Neural cell (in vitro differentiated cells): ENCODE results near the gene GRID1. TPM values are rescaled to one million over a fixed set of nuclear protein-coding genes. Genes with fewer than 3 reads are reported as not detected.

Source experiments
- H2AFZ ChIP-seq: fragments of 200-600, 300-800 bp; sonication (generic), shearing (Covaris generic); 2 replicates; pipeline ENCODE4 v1.6.0; 2014; ENCODE audit warnings: low read depth, mild to moderate bottlenecking, antibody characterized with exemption, low read length, moderate library complexity
- H3F3A ChIP-seq: fragments of 200-600 bp; shearing (Covaris generic); 2 replicates; pipeline ENCODE4 v1.6.1; 2016; ENCODE audit warnings: mild to moderate bottlenecking, moderate library complexity, mixed read lengths, antibody characterized with exemption, low read length; ENCODE audit not compliant: insufficient read depth, poor library complexity, severe bottlenecking
- H3K27ac ChIP-seq: fragments of 200-600, 300-800 bp; sonication (generic), shearing (Covaris generic); 2 replicates; pipeline ENCODE4 v1.5.1; 2014; ENCODE audit warnings: mild to moderate bottlenecking, low read length, moderate library complexity
- H3K27me3 ChIP-seq: fragments of 300-800, 200-600 bp; sonication (generic), shearing (Covaris generic); 2 replicates; pipeline ENCODE4 v1.6.0; 2014; ENCODE audit warnings: mild to moderate bottlenecking, low read depth, low read length, moderate library complexity; ENCODE audit not compliant: insufficient read depth
- H3K36me3 ChIP-seq: fragments of 300-800, 200-600 bp; sonication (generic), shearing (Covaris generic); 2 replicates; pipeline ENCODE4 v1.5.1; 2014; ENCODE audit warnings: mild to moderate bottlenecking, antibody characterized with exemption, low read length, moderate library complexity; ENCODE audit not compliant: insufficient read depth
- H3K4me2 ChIP-seq: fragments of 300-800, 200-600 bp; sonication (generic), shearing (Covaris generic); 2 replicates; pipeline ENCODE4 v1.6.0; 2014; ENCODE audit warnings: mild to moderate bottlenecking, low read length
- H3K4me3 ChIP-seq: fragments of 300-800, 200-600 bp; sonication (generic), shearing (Covaris generic); 2 replicates; pipeline ENCODE4 v1.5.1; 2014; ENCODE audit warnings: mild to moderate bottlenecking, low read length, moderate library complexity
- H3K79me2 ChIP-seq: fragments of 200-600 bp; shearing (Covaris generic); replicated peaks from 2 replicates; pipeline ENCODE4 v1.6.0; 2014; ENCODE audit warnings: mild to moderate bottlenecking, low read length, moderate library complexity; ENCODE audit not compliant: insufficient read depth
- H3K9ac ChIP-seq: fragments of 300-800, 200-600 bp; sonication (generic), shearing (Covaris generic); 2 replicates; pipeline ENCODE4 v1.6.1; 2016; ENCODE audit warnings: mild to moderate bottlenecking, low read length, mixed read lengths
- H3K9me2 ChIP-seq: fragments of 200-600 bp; shearing (Covaris generic); 2 replicates; pipeline ENCODE4 v1.6.1; 2016; ENCODE audit warnings: mild to moderate bottlenecking, low read length, mixed read lengths; ENCODE audit not compliant: insufficient read depth
- H3K9me3 ChIP-seq: fragments of 200-600, 300-800 bp; sonication (generic), shearing (Covaris generic); 2 replicates; pipeline ENCODE4 v1.6.1; 2016; ENCODE audit warnings: mild to moderate bottlenecking, mixed run types, low read length, moderate library complexity, mixed read lengths
- H4K20me1 ChIP-seq: fragments of 200-600 bp; shearing (Covaris generic); 2 replicates; pipeline ENCODE4 v1.6.1; 2016; ENCODE audit warnings: mild to moderate bottlenecking, mixed run types; ENCODE audit not compliant: insufficient read depth
- EP300 ChIP-seq: fragments of 450-650 bp; conservative IDR thresholded peaks from 2 replicates; pipeline ENCODE4 v1.6.1; 2014; ENCODE audit warnings: antibody characterized with exemption, mild to moderate bottlenecking, moderate library complexity; ENCODE audit not compliant: poor library complexity, severe bottlenecking
- EZH2 ChIP-seq: fragments of 200-600, 300-800 bp; shearing (Covaris generic), sonication (generic); IDR thresholded peaks from 2 replicates; pipeline ENCODE4 v1.6.1; 2014; ENCODE audit warnings: antibody characterized with exemption, low read length, borderline replicate concordance, mild to moderate bottlenecking; ENCODE audit not compliant: insufficient read depth, poor library complexity, severe bottlenecking
- MXI1 ChIP-seq: fragments of 450-650 bp; conservative IDR thresholded peaks from 2 replicates; pipeline ENCODE4 v1.6.1; 2014; ENCODE audit warnings: antibody characterized with exemption, mild to moderate bottlenecking; ENCODE audit not compliant: poor library complexity, severe bottlenecking
- POLR2AphosphoS5 ChIP-seq: IDR thresholded peaks from 2 replicates; pipeline ENCODE4 v1.6.1; 2012
- RAD21 ChIP-seq: fragments of 450-650 bp; conservative IDR thresholded peaks from 2 replicates; pipeline ENCODE4 v1.6.1; 2014; ENCODE audit warnings: antibody characterized with exemption, mild to moderate bottlenecking, moderate library complexity
- SMC3 ChIP-seq: fragments of 450-650 bp; conservative IDR thresholded peaks from 2 replicates; pipeline ENCODE4 v1.6.1; 2014; ENCODE audit warnings: antibody characterized with exemption, mild to moderate bottlenecking, moderate library complexity; ENCODE audit not compliant: poor library complexity
- TAF1 ChIP-seq: IDR thresholded peaks from 2 replicates; pipeline ENCODE4 v1.6.1; 2012; ENCODE audit warnings: low read depth
- polyA plus RNA-seq: library from polyadenylated mRNA; depleted of rRNA; stranded (reverse); fragments of >200 nt; gene quantifications from 2 replicates; pipeline ENCODE4 v1.2.3, GENCODE V29; 2014
- TF ChIP-seq, protein P1 (sequence below): IDR thresholded peaks from 2 replicates; pipeline ENCODE4 v1.6.1; 2012; ENCODE audit warnings: borderline replicate concordance
- TF ChIP-seq, protein P2 (sequence below): fragments of 450-650 bp; IDR thresholded peaks from 2 replicates; pipeline ENCODE4 v1.5.1; 2014; ENCODE audit warnings: antibody characterized with exemption, mild to moderate bottlenecking, moderate library complexity; ENCODE audit not compliant: poor library complexity, severe bottlenecking

The GRID1 gene
- polyA plus RNA-seq, 1 donor from 2014 or later: 7.3 TPM

DNA sequence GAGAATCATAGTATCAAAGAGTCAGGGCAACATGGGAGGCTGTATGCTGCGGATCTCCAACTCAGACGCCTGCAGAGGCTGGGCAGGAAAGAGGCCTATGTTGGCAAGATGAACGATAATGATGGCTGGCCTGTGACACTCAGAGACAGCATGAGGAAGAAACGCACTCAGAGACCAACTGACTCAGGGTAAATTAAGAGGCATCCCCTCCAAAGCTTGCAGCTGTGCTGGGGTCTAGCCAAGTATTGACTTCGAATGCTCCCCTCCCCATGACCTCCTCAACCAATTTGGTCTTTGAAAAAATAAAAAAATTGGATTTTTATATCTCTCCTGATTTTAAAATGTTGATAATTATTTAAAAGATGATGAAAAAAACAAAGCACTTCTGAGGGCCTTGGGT is 718.9 kb downstream of the GRID1 start:
- H4K20me1 ChIP-seq: no peaks in the 10 kb centered on the region
- no peaks in the 10 kb centered on the region for H3F3A ChIP-seq
- H3K79me2 ChIP-seq: no peaks in the 10 kb centered on the region
- H3K9me3 ChIP-seq: no peaks in the 10 kb centered on the region
- no peaks in the 10 kb centered on the region for H3K27me3 ChIP-seq
- no peak overlapping the region for H2AFZ ChIP-seq
- no peak overlapping the region for H3K9ac ChIP-seq
- H3K9me2 ChIP-seq: no peaks in the 10 kb centered on the region
- H3K27ac ChIP-seq: no peak overlapping the region
- no peak overlapping the region for H3K4me3 ChIP-seq
- no peak overlapping the region for H3K4me2 ChIP-seq
- H3K36me3 ChIP-seq: no peaks in the 10 kb centered on the region
- no peak for TF ChIP-seq POLR2AphosphoS5
- TF ChIP-seq, protein P1, sequence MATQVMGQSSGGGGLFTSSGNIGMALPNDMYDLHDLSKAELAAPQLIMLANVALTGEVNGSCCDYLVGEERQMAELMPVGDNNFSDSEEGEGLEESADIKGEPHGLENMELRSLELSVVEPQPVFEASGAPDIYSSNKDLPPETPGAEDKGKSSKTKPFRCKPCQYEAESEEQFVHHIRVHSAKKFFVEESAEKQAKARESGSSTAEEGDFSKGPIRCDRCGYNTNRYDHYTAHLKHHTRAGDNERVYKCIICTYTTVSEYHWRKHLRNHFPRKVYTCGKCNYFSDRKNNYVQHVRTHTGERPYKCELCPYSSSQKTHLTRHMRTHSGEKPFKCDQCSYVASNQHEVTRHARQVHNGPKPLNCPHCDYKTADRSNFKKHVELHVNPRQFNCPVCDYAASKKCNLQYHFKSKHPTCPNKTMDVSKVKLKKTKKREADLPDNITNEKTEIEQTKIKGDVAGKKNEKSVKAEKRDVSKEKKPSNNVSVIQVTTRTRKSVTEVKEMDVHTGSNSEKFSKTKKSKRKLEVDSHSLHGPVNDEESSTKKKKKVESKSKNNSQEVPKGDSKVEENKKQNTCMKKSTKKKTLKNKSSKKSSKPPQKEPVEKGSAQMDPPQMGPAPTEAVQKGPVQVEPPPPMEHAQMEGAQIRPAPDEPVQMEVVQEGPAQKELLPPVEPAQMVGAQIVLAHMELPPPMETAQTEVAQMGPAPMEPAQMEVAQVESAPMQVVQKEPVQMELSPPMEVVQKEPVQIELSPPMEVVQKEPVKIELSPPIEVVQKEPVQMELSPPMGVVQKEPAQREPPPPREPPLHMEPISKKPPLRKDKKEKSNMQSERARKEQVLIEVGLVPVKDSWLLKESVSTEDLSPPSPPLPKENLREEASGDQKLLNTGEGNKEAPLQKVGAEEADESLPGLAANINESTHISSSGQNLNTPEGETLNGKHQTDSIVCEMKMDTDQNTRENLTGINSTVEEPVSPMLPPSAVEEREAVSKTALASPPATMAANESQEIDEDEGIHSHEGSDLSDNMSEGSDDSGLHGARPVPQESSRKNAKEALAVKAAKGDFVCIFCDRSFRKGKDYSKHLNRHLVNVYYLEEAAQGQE: no peak
- no peak for TF ChIP-seq SMC3
- no peak for TF ChIP-seq RAD21
- no peak for TF ChIP-seq EP300
- no peak for TF ChIP-seq TAF1
- no peak for TF ChIP-seq EZH2
- TF ChIP-seq, protein P2, sequence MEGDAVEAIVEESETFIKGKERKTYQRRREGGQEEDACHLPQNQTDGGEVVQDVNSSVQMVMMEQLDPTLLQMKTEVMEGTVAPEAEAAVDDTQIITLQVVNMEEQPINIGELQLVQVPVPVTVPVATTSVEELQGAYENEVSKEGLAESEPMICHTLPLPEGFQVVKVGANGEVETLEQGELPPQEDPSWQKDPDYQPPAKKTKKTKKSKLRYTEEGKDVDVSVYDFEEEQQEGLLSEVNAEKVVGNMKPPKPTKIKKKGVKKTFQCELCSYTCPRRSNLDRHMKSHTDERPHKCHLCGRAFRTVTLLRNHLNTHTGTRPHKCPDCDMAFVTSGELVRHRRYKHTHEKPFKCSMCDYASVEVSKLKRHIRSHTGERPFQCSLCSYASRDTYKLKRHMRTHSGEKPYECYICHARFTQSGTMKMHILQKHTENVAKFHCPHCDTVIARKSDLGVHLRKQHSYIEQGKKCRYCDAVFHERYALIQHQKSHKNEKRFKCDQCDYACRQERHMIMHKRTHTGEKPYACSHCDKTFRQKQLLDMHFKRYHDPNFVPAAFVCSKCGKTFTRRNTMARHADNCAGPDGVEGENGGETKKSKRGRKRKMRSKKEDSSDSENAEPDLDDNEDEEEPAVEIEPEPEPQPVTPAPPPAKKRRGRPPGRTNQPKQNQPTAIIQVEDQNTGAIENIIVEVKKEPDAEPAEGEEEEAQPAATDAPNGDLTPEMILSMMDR: no peak
- TF ChIP-seq MXI1: no peak

DNA sequence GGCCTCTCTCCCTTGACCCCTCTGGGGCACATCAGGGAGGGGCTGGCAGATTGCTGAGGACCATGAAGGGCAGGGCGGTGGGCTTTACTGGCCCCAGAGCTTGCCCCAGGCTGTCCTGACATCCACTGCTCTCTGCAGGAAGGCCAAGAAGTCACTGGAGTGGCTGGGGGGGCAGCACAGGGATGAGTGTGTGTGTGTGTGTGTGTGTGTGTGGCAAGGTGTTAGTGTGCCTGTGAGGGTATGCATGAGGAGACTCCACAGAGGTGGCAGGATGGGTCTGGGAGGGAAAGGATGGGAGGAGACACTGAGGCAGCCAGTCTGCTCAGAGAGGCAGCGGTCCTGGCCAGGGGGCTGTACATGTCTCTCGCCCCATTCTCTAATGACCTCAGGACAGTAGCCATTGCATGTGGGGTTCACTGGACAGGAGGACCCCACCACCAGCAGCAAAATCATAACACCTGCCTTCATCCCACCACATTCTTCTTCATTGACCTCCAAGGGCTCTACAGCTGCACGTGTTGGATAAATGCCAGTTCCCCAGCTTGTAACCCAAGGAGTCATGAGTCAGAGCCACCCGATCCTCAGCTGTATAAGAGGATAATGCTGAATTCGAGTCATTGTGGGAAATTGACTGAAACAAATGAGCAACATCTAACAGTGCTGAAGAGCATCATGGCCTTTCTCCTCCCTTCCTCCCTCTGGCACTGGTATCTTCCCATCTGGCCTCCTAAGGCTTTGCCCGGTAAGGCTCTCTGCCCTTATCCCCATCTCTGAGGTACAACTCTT is 720.5 kb downstream of the GRID1 start:
- Histone ChIP-seq H2AFZ (no peak overlapping the region), H3K4me3 (no peak overlapping the region), H3K9me2 (no peaks in the 10 kb centered on the region), H3K27me3 (no peaks in the 10 kb centered on the region), H3K27ac (no peak overlapping the region), H3K9ac (no peak overlapping the region), H3K79me2 (no peaks in the 10 kb centered on the region), H3K4me2 (no peak overlapping the region), H4K20me1 (no peaks in the 10 kb centered on the region), H3F3A (no peaks in the 10 kb centered on the region), H3K36me3 (no peaks in the 10 kb centered on the region), H3K9me3 (no peaks in the 10 kb centered on the region)
- TF ChIP-seq TAF1 (no peak), EP300 (no peak), MXI1 (no peak), SMC3 (no peak), RAD21 (no peak), EZH2 (no peak), POLR2AphosphoS5 (no peak)
- TF ChIP-seq, protein P1: no peak
- TF ChIP-seq, protein P2: no peak
